Midbrain (tissue), 1 donor: ENCODE measurements around the gene RAB1A.
"Not testable (repeated sequence)": the region's sequence is repeated elsewhere in the genome, so short reads cannot be mapped to it uniquely, and the experiment has no call there.

Experiments used
- DNase-seq: peaks from one replicate; lab custom pipeline; 2025; lab: John Stamatoyannopoulos, UW

RAB1A gene

GRCh38 chr2:65136253-65136652 lies 6.3 kb upstream of the RAB1A start:
- no peak for DNase-seq

GRCh38 chr2:65134158-65134557 lies 4.3 kb upstream of the RAB1A start:
- no peak for DNase-seq

GRCh38 chr2:65133626-65134025 lies 3.7 kb upstream of the RAB1A start:
- DNase-seq = no peak

- DNase-seq = not testable (repeated sequence)
Observed at GRCh38 chr2:65132930-65133329, 3.0 kb upstream of the RAB1A start.

GRCh38 chr2:65130664-65131175 lies 814 bp upstream of the RAB1A start:
- no peak for DNase-seq

GRCh38 chr2:65129286-65129825 lies 550 bp downstream of the RAB1A start:
- DNase-seq = no peak

GRCh38 chr2:65128297-65129190 lies 1.4 kb downstream of the RAB1A start:
- DNase-seq = peak; percentile 34

GRCh38 chr2:65125457-65125856 lies 4.4 kb downstream of the RAB1A start:
- not testable (repeated sequence) for DNase-seq

- DNase-seq = no peak
Observed at GRCh38 chr2:65122313-65122712, 7.6 kb downstream of the RAB1A start.

GRCh38 chr2:65120990-65121693 lies 8.8 kb downstream of the RAB1A start:
- no peak for DNase-seq

- DNase-seq = peak; percentile 5
Observed at GRCh38 chr2:65116645-65117044, 13.3 kb downstream of the RAB1A start.

GRCh38 chr2:65114921-65115320 lies 15.0 kb downstream of the RAB1A start:
- no peak for DNase-seq

- DNase-seq = no peak
Observed at GRCh38 chr2:65113816-65114215, 16.1 kb downstream of the RAB1A start.

GRCh38 chr2:65113229-65113628 lies 16.7 kb downstream of the RAB1A start:
- no peak for DNase-seq

GRCh38 chr2:65112633-65113032 lies 17.3 kb downstream of the RAB1A start:
- no peak for DNase-seq

GRCh38 chr2:65108780-65109179 lies 21.1 kb downstream of the RAB1A start:
- DNase-seq = no peak

- no peak for DNase-seq
Observed at GRCh38 chr2:65107530-65107929, 22.4 kb downstream of the RAB1A start.

- DNase-seq = no peak
Observed at GRCh38 chr2:65103013-65103715, 26.7 kb downstream of the RAB1A start.

GRCh38 chr2:65101071-65101470 lies 28.8 kb downstream of the RAB1A start:
- no peak for DNase-seq

- no peak for DNase-seq
Observed at GRCh38 chr2:65098741-65099140, 31.2 kb downstream of the RAB1A start.

GRCh38 chr2:65097844-65098243 lies 32.1 kb downstream of the RAB1A start:
- no peak for DNase-seq

- DNase-seq = no peak
Observed at GRCh38 chr2:65096948-65097347, 33.0 kb downstream of the RAB1A start.
